B cell (primary cell): ENCODE measurements around the gene WNT9B. TPM values are rescaled to one million over a fixed set of nuclear protein-coding genes. Genes with fewer than 3 reads are reported as not detected.

Experiments used
- ATAC-seq: fragments of 200-7000 bp; cut with Tn5 transposase; one replicate; pipeline ENCODE4 v1.10.0; 2021; ENCODE audit warnings: low read depth, mild to moderate bottlenecking, moderate number of reproducible peaks, moderate library complexity
- CTCF ChIA-PET: fragments of 350-600 bp; sonication (Branson Sonifier 250); formaldehyde crosslinking; loops from one replicate; lab custom pipeline; 2021; ENCODE audit warnings: antibody characterized with exemption, inconsistent platforms; lab: Charles Lee
- POLR2A ChIA-PET: fragments of 350-600 bp; sonication (Branson Sonifier 250); formaldehyde crosslinking; loops from one replicate; lab custom pipeline; 2021; ENCODE audit warnings: antibody characterized with exemption; lab: Charles Lee
- DNase-seq: peaks from one replicate; pipeline ENCODE4 v3.0.0; 2013
- H2AFZ ChIP-seq: 2 replicates; pipeline ENCODE4 v1.6.1; 2012; ENCODE audit warnings: mild to moderate bottlenecking, low read depth, low read length; ENCODE audit not compliant: insufficient read depth, poor library complexity, severe bottlenecking
- H3K27ac ChIP-seq, 2 donors: 1 replicate in 1 of 2; 2 replicates in 1 of 2; pipeline ENCODE4 v1.5.1; 2012 to 2013; ENCODE audit warnings: low read length in 2 of 2, mild to moderate bottlenecking in 2 of 2, moderate library complexity in 1 of 2
- H3K27me3 ChIP-seq, 4 experiments: fragments of 200-600 bp in 1 of 4; sonication (generic) in 1 of 4; replicated peaks in 1 of 4; 1 replicate in 2 of 4; 2 replicates in 2 of 4; pipeline versions ENCODE4 v1.6.1 to v1.7.0; 2013 to 2016; ENCODE audit warnings: low read length in 3 of 4, mild to moderate bottlenecking in 2 of 4, mixed read lengths in 1 of 4, moderate library complexity in 1 of 4; ENCODE audit not compliant: insufficient read depth in 4 of 4, control insufficient read depth in 3 of 4; ENCODE audit errors: control extremely low read depth in 1 of 4
- H3K36me3 ChIP-seq, 2 experiments: replicated peaks in 1 of 2; 1 replicate in 1 of 2; 2 replicates in 1 of 2; pipeline versions ENCODE4 v1.6.1 to v1.7.1; 2013; ENCODE audit warnings: low read length in 1 of 2; ENCODE audit not compliant: insufficient read depth in 2 of 2, control insufficient read depth in 1 of 2; ENCODE audit errors: control extremely low read depth in 1 of 2, extremely low read depth in 1 of 2
- H3K4me1 ChIP-seq, 2 donors: fragments of 200-600 bp in 1 of 2; sonication (generic) in 1 of 2; 1 replicate in 1 of 2; 2 replicates in 1 of 2; pipeline versions ENCODE4 v1.5.1 to v1.6.1; 2013 to 2017; ENCODE audit warnings: low read length in 2 of 2; ENCODE audit not compliant: control insufficient read depth in 2 of 2, insufficient read depth in 2 of 2
- H3K4me2 ChIP-seq: replicated peaks from 2 replicates; pipeline ENCODE3; 2012; ENCODE audit warnings: mild to moderate bottlenecking, low read depth, low read length; ENCODE audit not compliant: poor library complexity, severe bottlenecking
- H3K4me3 ChIP-seq, 5 experiments: fragments of 200-600 bp in 1 of 5; sonication (generic) in 1 of 5; 1 replicate in 3 of 5; 2 replicates in 2 of 5; pipeline versions ENCODE4 v1.5.1 to v1.7.0; 2011 to 2016; ENCODE audit warnings: low read length in 4 of 5, mild to moderate bottlenecking in 4 of 5, low read depth in 2 of 5, control low read depth in 1 of 5, moderate library complexity in 1 of 5; ENCODE audit not compliant: insufficient read depth in 1 of 5; ENCODE audit errors: control extremely low read depth in 1 of 5, extremely low read depth in 1 of 5
- H3K79me2 ChIP-seq: fragments of 200-600 bp; sonication (generic); one replicate; pipeline ENCODE4 v1.6.0; 2016; ENCODE audit warnings: low read length; ENCODE audit not compliant: control insufficient read depth, insufficient read depth
- H3K9ac ChIP-seq: fragments of 200-600 bp; sonication (generic); 2 replicates; pipeline ENCODE4 v1.6.1; 2017; ENCODE audit warnings: mild to moderate bottlenecking, low read length, moderate library complexity
- H3K9me3 ChIP-seq, 3 donors: one replicate each; pipeline versions ENCODE4 v1.6.1 to v1.7.1; 2013; ENCODE audit warnings: low read length in 2 of 3; ENCODE audit not compliant: control insufficient read depth in 2 of 3, insufficient read depth in 1 of 3; ENCODE audit errors: control extremely low read depth in 1 of 3
- H4K20me1 ChIP-seq: 2 replicates; pipeline ENCODE4 v1.6.0; 2012; ENCODE audit warnings: mild to moderate bottlenecking, low read length; ENCODE audit not compliant: insufficient read depth, control insufficient read depth, poor library complexity, severe bottlenecking
- H3K27ac Mint-ChIP-seq: one replicate; pipeline ENCODE4 v1.8.0; 2021; ENCODE audit warnings: mixed read lengths
- H3K27me3 Mint-ChIP-seq: one replicate; pipeline ENCODE4 v1.8.0; 2021; ENCODE audit warnings: mixed read lengths
- H3K4me1 Mint-ChIP-seq: one replicate; pipeline ENCODE4 v1.8.0; 2021; ENCODE audit warnings: mixed read lengths
- H3K4me3 Mint-ChIP-seq: one replicate; pipeline ENCODE4 v1.8.0; 2021; ENCODE audit warnings: mixed read lengths
- H3K9me3 Mint-ChIP-seq: one replicate; pipeline ENCODE4 v1.8.0; 2022; ENCODE audit warnings: mixed read lengths; ENCODE audit not compliant: insufficient read depth
- CTCF ChIP-seq: fragments of 200-600 bp; IDR thresholded peaks from one replicate; pipeline ENCODE4 v1.8.0; 2022; ENCODE audit warnings: antibody characterized with exemption, mild to moderate bottlenecking
- EZH2 ChIP-seq: IDR thresholded peaks from 2 replicates; pipeline ENCODE4 v1.6.1; 2012; ENCODE audit warnings: borderline replicate concordance, low read depth, mild to moderate bottlenecking, moderate library complexity, low read length; ENCODE audit not compliant: insufficient read depth, poor library complexity, severe bottlenecking
- WGBS: methylation state at CpG from one replicate; pipeline ENCODE4 v1.1.5; 2013; ENCODE audit warnings: missing lambda C conversion rate; ENCODE audit not compliant: insufficient coverage; 5-methylcytosine and 5-hydroxymethylcytosine counted together
- intact Hi-C: fragments of 100-400 bp; cut with micrococcal nuclease; formaldehyde crosslinking; loops from one replicate; pipeline ENCODE4 v1.10.0; 2022
- polyA plus RNA-seq: library from polyadenylated mRNA; depleted of rRNA; stranded (reverse); fragments of >200 nt; gene quantifications from 2 replicates; pipeline ENCODE4 v1.2.3, GENCODE V29; 2012
- total RNA-seq, 2 donors: library from RNA; stranded (reverse); fragments of 120-200 nt in 1 of 2; gene quantifications; 1 replicate in 1 of 2; 2 replicates in 1 of 2; pipeline versions ENCODE4 v1.2.3 to v1.2.4, GENCODE V29; 2013 to 2022

Gene WNT9B
- total and polyA plus RNA-seq, 2 donors (not counting 1 experiment from before 2014, with no cell fraction given) = not detected

- Histone ChIP-seq H3K4me1 (no peaks in the 10 kb centered on the region), H3K27me3 (peaks cover 0 to 5% (median 0%) of the 10 kb centered on the region in 4 experiments), H3K9me3 (no peaks in the 10 kb centered on the region), H4K20me1 (no peaks in the 10 kb centered on the region), H3K4me3 (no peak overlapping the region), H3K79me2 (no peaks in the 10 kb centered on the region), H3K9ac (no peak overlapping the region), H3K27ac (no peak overlapping the region), H2AFZ (no peak overlapping the region), H3K4me2 (no peak overlapping the region), H3K36me3 (no peaks in the 10 kb centered on the region)
- H3K4me1 Mint-ChIP-seq = no peaks in the 10 kb centered on the region
- no peak overlapping the region for H3K27ac Mint-ChIP-seq
- TF ChIP-seq CTCF (no peak), EZH2 (no peak)
- POLR2A ChIA-PET = no interaction called here
- no peak overlapping the region for H3K4me3 Mint-ChIP-seq
- CTCF ChIA-PET = no interaction called here
- no peaks in the 10 kb centered on the region for H3K9me3 Mint-ChIP-seq
- intact Hi-C loops = no loop called here
- DNase-seq (no peak), ATAC-seq (no peak)
- peaks cover 7% of the 10 kb centered on the region for H3K27me3 Mint-ChIP-seq
- 63% methylated on average over 3 of the region's 5 CpGs for WGBS
These were observed 29.6 kb downstream of the WNT9B start for GRCh38 chr17:46881015-46881414.

DNA sequence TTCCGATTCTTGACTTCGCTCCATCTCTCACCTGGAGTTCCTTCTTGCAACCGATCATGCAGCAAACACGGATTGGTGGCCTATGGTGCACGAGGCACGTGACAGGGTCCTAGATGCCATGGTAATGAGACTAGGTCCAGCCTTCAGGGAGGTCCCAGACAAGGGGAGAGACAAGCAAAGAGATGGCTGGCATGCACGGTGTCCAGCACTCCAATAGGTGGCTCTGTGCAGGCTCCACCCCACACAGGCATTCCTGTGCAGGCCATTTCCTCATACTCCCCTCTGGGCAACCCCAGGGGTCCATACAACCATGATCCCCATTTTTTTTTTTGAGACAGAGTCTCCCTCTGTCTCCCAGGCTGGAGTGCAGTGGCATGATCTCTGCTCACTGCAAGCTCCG lies 31.3 kb downstream of the WNT9B start:
- Histone ChIP-seq H3K36me3 (no peaks in the 10 kb centered on the region), H3K4me2 (no peak overlapping the region), H3K9me3 (no peaks in the 10 kb centered on the region), H3K4me3 (no peak overlapping the region), H3K27me3 (peaks cover 0 to 5% (median 0%) of the 10 kb centered on the region in 4 experiments), H3K79me2 (no peaks in the 10 kb centered on the region), H2AFZ (no peak overlapping the region), H3K9ac (no peak overlapping the region), H3K27ac (no peak overlapping the region), H3K4me1 (no peaks in the 10 kb centered on the region), H4K20me1 (no peaks in the 10 kb centered on the region)
- Mint-ChIP-seq H3K9me3 (no peaks in the 10 kb centered on the region), H3K4me3 (no peak overlapping the region), H3K27ac (no peak overlapping the region), H3K27me3 (peaks cover 14% of the 10 kb centered on the region), H3K4me1 (no peaks in the 10 kb centered on the region)
- ATAC-seq (no peak), DNase-seq (no peak)
- intact Hi-C loops = no loop called here
- no peak for TF ChIP-seq EZH2
- TF ChIP-seq CTCF = no peak
- ChIA-PET POLR2A (no interaction called here), CTCF (no interaction called here)
- 88% methylated on average over 6 of the region's 8 CpGs for WGBS
